K562 (cell line): ENCODE data around the gene TMEM217. TPM values are rescaled to one million over a fixed set of nuclear protein-coding genes. Genes with fewer than 3 reads are reported as not detected.

Source experiments
- ARID2 ChIP-seq: fragments of 450-650 bp; IDR thresholded peaks from 2 replicates; pipeline ENCODE4 v1.6.1; 2017; ENCODE audit warnings: antibody characterized with exemption, mild to moderate bottlenecking
- CBX5 ChIP-seq: IDR thresholded peaks from 2 replicates; pipeline ENCODE4 v1.6.1; 2014; ENCODE audit warnings: low read depth, borderline replicate concordance
- DEAF1 ChIP-seq: fragments of 450-650 bp; formaldehyde crosslinking; IDR thresholded peaks from 2 replicates; pipeline ENCODE4 v1.4.0; 2020; ENCODE audit warnings: mild to moderate bottlenecking, moderate library complexity
- DNMT1 ChIP-seq: fragments of 450-650 bp; IDR thresholded peaks from 2 replicates; pipeline ENCODE4 v1.6.1; 2016; ENCODE audit warnings: antibody characterized with exemption, mild to moderate bottlenecking
- E2F3 ChIP-seq: fragments of 250-450 bp; sonication (Bioruptor Pico); IDR thresholded peaks from 2 replicates; pipeline ENCODE4 v1.4.0; 2020; ENCODE audit warnings: mild to moderate bottlenecking
- EP400 ChIP-seq: fragments of 450-650 bp; IDR thresholded peaks from 2 replicates; pipeline ENCODE4 v1.6.1; 2017; ENCODE audit warnings: antibody characterized with exemption, mild to moderate bottlenecking, moderate library complexity
- ESRRA ChIP-seq: fragments of 450-650 bp; IDR thresholded peaks from 2 replicates; pipeline ENCODE4 v1.6.1; 2014; ENCODE audit warnings: low read depth, mild to moderate bottlenecking, moderate library complexity, borderline replicate concordance
- HMGN3 ChIP-seq: IDR thresholded peaks from 2 replicates; pipeline ENCODE4 v1.6.1; 2011; ENCODE audit warnings: borderline replicate concordance, low read depth, mild to moderate bottlenecking, mixed read lengths, low read length; ENCODE audit not compliant: insufficient read length; ENCODE audit errors: extremely low read depth
- ILF3 ChIP-seq: fragments of 450-650 bp; IDR thresholded peaks from 2 replicates; pipeline ENCODE4 v1.6.1; 2018; ENCODE audit warnings: antibody characterized with exemption, mild to moderate bottlenecking, moderate library complexity, borderline replicate concordance
- MCM2 ChIP-seq: fragments of 450-650 bp; IDR thresholded peaks from 2 replicates; pipeline ENCODE4 v1.6.1; 2017; ENCODE audit warnings: low read depth, mild to moderate bottlenecking
- MECOM ChIP-seq: fragments of 250-450 bp; sonication (Bioruptor Pico); IDR thresholded peaks from 2 replicates; pipeline ENCODE4 v1.8.0; 2022; ENCODE audit warnings: inconsistent platforms
- PCBP2 ChIP-seq: fragments of 200-400 bp; formaldehyde crosslinking; IDR thresholded peaks from 2 replicates; pipeline ENCODE4 v1.6.1; 2018; ENCODE audit warnings: low read length, low read depth, mild to moderate bottlenecking, moderate library complexity; ENCODE audit not compliant: poor library complexity, severe bottlenecking
- POLR3G ChIP-seq: IDR thresholded peaks from 2 replicates; pipeline ENCODE4 v1.6.1; 2011; ENCODE audit not compliant: insufficient read length, insufficient replicate concordance; ENCODE audit errors: extremely low read depth
- PPARD ChIP-seq: fragments of 250-450 bp; sonication (Bioruptor Pico); IDR thresholded peaks from 2 replicates; pipeline ENCODE4 v1.8.0; 2022; ENCODE audit warnings: inconsistent platforms, mild to moderate bottlenecking, moderate library complexity
- RBBP5 ChIP-seq: fragments of 200-600 bp; sonication (generic); IDR thresholded peaks from 2 replicates; pipeline ENCODE4 v1.6.1; 2012; ENCODE audit warnings: borderline replicate concordance, mild to moderate bottlenecking, low read length, control low read depth, inconsistent platforms; ENCODE audit not compliant: insufficient read depth, poor library complexity, severe bottlenecking
- SIN3B ChIP-seq: fragments of 450-650 bp; IDR thresholded peaks from 2 replicates; pipeline ENCODE4 v1.6.1; 2017; ENCODE audit warnings: low read depth, mild to moderate bottlenecking, moderate library complexity
- SLC30A9 ChIP-seq: fragments of 250-450 bp; sonication (Bioruptor Pico); IDR thresholded peaks from 2 replicates; pipeline ENCODE4 v1.8.0; 2022; ENCODE audit warnings: mild to moderate bottlenecking, moderate library complexity
- SP2 ChIP-seq: IDR thresholded peaks from 2 replicates; pipeline ENCODE4 v1.6.1; 2011; ENCODE audit warnings: mild to moderate bottlenecking, low read depth, low read length, moderate library complexity; ENCODE audit not compliant: poor library complexity, severe bottlenecking; ENCODE audit errors: extremely low read depth
- SREBF2 ChIP-seq: sonication (generic); formaldehyde crosslinking; IDR thresholded peaks from 2 replicates; pipeline ENCODE4 v1.4.0; 2020; ENCODE audit warnings: mild to moderate bottlenecking, missing genetic modification reagents
- TAF15 ChIP-seq: fragments of 200-400 bp; formaldehyde crosslinking; IDR thresholded peaks from 2 replicates; pipeline ENCODE4 v1.6.1; 2017; ENCODE audit warnings: mild to moderate bottlenecking, low read depth, low read length, moderate library complexity
- TBP ChIP-seq: optimal IDR thresholded peaks from 2 replicates; pipeline ENCODE3; 2011; ENCODE audit warnings: low read depth, low read length, improper control_type of control experiment
- TFAM ChIP-seq: fragments of 250-450 bp; sonication (Bioruptor Pico); conservative IDR thresholded peaks from 2 replicates; pipeline ENCODE4 v1.5.0; 2021; ENCODE audit warnings: mild to moderate bottlenecking, moderate library complexity
- ZNF175 ChIP-seq: fragments of 200-800 bp; sonication (Bioruptor generic); IDR thresholded peaks from 2 replicates; pipeline ENCODE4 v1.6.1; 2016; ENCODE audit warnings: low read depth, mild to moderate bottlenecking, missing genetic modification characterization, missing compliant biosample characterization
- ZNF583 ChIP-seq: fragments of 250-450 bp; sonication (Bioruptor Pico); IDR thresholded peaks from 2 replicates; pipeline ENCODE4 v1.4.0; 2020
- ZNF644 ChIP-seq: fragments of 200-800 bp; sonication (Bioruptor generic); IDR thresholded peaks from 2 replicates; pipeline ENCODE4 v1.6.1; 2016; ENCODE audit warnings: low read depth, missing genetic modification characterization, missing compliant biosample characterization
- polyA plus RNA-seq, 8 experiments: library from polyadenylated mRNA; depleted of rRNA in 4 of 8; stranded (reverse) in 5 of 8; unstranded in 3 of 8; fragments of >200 nt; fragmentation: Nextera tagmentation in 2 of 8; fragmentation: Illumina TruSeq in 1 of 8; extraction: Ambion mirVana in 2 of 8; extraction: Trizol in 1 of 8; gene quantifications; 2 replicates each; pipeline versions ENCODE4 v1.2.1 to v1.2.3, GENCODE V29; 2011 to 2014; ENCODE audit warnings: inconsistent platforms in 1 of 8, missing spikeins in 1 of 8
- total RNA-seq, 7 experiments: library from RNA; depleted of rRNA in 6 of 7; stranded (reverse); fragments of >200 nt in 6 of 7; fragmentation: Illumina TruSeq in 2 of 7; extraction: Trizol in 2 of 7; gene quantifications; 2 replicates each; pipeline versions ENCODE4 v1.2.1 to v1.2.3, GENCODE V29; 2011 to 2021; ENCODE audit warnings: low replicate concordance in 1 of 7
- TF ChIP-seq, protein P1 (sequence below): fragments of 250-450 bp; sonication (Bioruptor Pico); IDR thresholded peaks from 2 replicates; pipeline ENCODE4 v1.9.0; 2021; ENCODE audit warnings: mild to moderate bottlenecking, inconsistent platforms

Gene TMEM217
- total and polyA plus RNA-seq, 9 of the 15 experiments (the other 6 are each of a cell fraction or from before 2014, with no cell fraction given), result 1.3 to 8.0 (median 1.9) TPM

GRCh38 chr6:37176268-37177076, 81.5 kb downstream of the TMEM217 start (continued):
- TF ChIP-seq E2F3 (CRISPR knock-in tag) (no peak), SP2 (no peak), PPARD (CRISPR knock-in tag) (no peak), SREBF2 (CRISPR knock-in tag) (no peak), TAF15 (0 out of 2 replicates have a peak, but pooled peaks have one; percentile 42), EP400 (no peak), PCBP2 (no peak), ARID2 (no peak), TBP (no peak), TFAM (no peak), POLR3G (no peak), DNMT1 (peak; percentile 43; the same call in 1 of the 2 replicates), HMGN3 (no peak), SIN3B (no peak), SLC30A9 (no peak; the same call in 1 of the 2 replicates), ESRRA (no peak), ZNF644 (tag) (0 out of 2 replicates have a peak, but pooled peaks have one; percentile 43), ZNF175 (CRISPR knock-in tag) (no peak; the same call in none of the 2 replicates), ILF3 (no peak), RBBP5 (no peak), MECOM (CRISPR knock-in tag) (no peak), DEAF1 (CRISPR knock-in tag) (peak; percentile 53), CBX5 (0 out of 2 replicates have a peak, but pooled peaks have one; percentile 8), ZNF583 (CRISPR knock-in tag) (no peak), MCM2 (no peak)
- TF ChIP-seq, protein P1, sequence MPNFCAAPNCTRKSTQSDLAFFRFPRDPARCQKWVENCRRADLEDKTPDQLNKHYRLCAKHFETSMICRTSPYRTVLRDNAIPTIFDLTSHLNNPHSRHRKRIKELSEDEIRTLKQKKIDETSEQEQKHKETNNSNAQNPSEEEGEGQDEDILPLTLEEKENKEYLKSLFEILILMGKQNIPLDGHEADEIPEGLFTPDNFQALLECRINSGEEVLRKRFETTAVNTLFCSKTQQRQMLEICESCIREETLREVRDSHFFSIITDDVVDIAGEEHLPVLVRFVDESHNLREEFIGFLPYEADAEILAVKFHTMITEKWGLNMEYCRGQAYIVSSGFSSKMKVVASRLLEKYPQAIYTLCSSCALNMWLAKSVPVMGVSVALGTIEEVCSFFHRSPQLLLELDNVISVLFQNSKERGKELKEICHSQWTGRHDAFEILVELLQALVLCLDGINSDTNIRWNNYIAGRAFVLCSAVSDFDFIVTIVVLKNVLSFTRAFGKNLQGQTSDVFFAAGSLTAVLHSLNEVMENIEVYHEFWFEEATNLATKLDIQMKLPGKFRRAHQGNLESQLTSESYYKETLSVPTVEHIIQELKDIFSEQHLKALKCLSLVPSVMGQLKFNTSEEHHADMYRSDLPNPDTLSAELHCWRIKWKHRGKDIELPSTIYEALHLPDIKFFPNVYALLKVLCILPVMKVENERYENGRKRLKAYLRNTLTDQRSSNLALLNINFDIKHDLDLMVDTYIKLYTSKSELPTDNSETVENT (CRISPR knock-in tag), result no peak
